IMR-90 (cell line): ENCODE results near the gene PIPOX.

Experiments used
- CTCF ChIP-seq: conservative IDR thresholded peaks from 2 replicates; pipeline ENCODE4 v1.5.1; 2012; ENCODE audit warnings: mild to moderate bottlenecking, low read depth, low read length, improper control_type of control experiment
- FOS ChIP-seq: fragments of 150-350 bp; IDR thresholded peaks from 2 replicates; pipeline ENCODE4 v1.6.1; 2016; ENCODE audit warnings: low read depth, low read length
- MAFK ChIP-seq: IDR thresholded peaks from 2 replicates; pipeline ENCODE4 v1.6.1; 2012; ENCODE audit warnings: low read depth, low read length, improper control_type of control experiment
- NFE2L2 ChIP-seq: fragments of 150-350 bp; IDR thresholded peaks from 2 replicates; pipeline ENCODE4 v1.6.1; 2016; ENCODE audit warnings: low read depth, mild to moderate bottlenecking, low read length
- POLR2A ChIP-seq: IDR thresholded peaks from 2 replicates; pipeline ENCODE4 v1.6.1; 2012; ENCODE audit warnings: mild to moderate bottlenecking, low read depth, low read length

- no peak for TF ChIP-seq CTCF
- TF ChIP-seq NFE2L2 = no peak
- TF ChIP-seq FOS = no peak
- TF ChIP-seq MAFK = no peak
- no peak for TF ChIP-seq POLR2A
These were observed 42.0 kb upstream of the PIPOX start for GRCh38 chr17:29000973-29001372.
